ENCODE results near the gene SRPX.

DNA sequence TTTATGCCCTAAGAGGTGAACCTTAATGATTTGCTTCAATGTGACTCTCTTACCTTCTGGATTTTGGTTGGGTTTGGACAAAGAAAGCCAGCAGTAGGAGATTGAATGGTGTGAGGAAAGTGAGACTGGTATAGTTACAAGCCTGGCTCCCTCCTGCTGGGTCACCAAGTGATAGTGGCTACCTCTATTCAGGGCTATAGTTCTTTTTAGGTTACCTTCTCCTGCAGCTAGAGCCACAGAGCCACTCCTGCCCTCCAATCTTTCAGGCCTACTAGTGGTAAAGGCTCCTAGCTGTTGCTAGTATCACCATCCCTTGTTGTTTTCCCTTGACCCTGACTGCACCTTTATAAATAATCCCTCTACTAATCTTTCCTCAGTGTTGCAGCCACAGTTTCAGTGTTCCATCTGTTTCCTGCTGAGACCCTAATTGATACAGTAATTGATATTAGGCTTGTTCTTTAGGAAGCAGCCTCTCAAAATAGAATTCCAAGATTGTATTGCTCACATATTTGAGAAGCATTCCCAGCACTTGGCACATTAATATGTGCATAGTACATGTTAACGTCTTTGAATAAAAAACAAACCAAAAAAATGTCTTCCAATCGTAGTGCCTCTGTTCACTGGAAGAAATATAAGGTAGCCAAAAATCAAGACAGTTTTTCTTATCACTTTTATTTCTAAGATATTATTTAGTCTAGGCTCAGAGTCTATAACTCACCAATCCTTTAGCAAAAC lies 82.3 kb downstream of the SRPX start:
- TF ChIP-seq POLR2A (IDR thresholded peaks at IDR 0.05; ENCODE audit: low read depth) = no peak
- TF ChIP-seq, protein P1, sequence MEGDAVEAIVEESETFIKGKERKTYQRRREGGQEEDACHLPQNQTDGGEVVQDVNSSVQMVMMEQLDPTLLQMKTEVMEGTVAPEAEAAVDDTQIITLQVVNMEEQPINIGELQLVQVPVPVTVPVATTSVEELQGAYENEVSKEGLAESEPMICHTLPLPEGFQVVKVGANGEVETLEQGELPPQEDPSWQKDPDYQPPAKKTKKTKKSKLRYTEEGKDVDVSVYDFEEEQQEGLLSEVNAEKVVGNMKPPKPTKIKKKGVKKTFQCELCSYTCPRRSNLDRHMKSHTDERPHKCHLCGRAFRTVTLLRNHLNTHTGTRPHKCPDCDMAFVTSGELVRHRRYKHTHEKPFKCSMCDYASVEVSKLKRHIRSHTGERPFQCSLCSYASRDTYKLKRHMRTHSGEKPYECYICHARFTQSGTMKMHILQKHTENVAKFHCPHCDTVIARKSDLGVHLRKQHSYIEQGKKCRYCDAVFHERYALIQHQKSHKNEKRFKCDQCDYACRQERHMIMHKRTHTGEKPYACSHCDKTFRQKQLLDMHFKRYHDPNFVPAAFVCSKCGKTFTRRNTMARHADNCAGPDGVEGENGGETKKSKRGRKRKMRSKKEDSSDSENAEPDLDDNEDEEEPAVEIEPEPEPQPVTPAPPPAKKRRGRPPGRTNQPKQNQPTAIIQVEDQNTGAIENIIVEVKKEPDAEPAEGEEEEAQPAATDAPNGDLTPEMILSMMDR (IDR thresholded peaks at IDR 0.05) = no peak
- no peak for TF ChIP-seq POLR2AphosphoS5 (IDR thresholded peaks at IDR 0.05)

All from esophagus muscularis mucosa (tissue), 3 donors.